ENCODE results near the gene KRTAP5-7.

The KRTAP5-7 gene

GRCh38 chr11:71545405-71545966 is 18.4 kb downstream of the KRTAP5-7 start:
- no peak overlapping the region for H3K9ac ChIP-seq (ENCODE audit: low read length)
- H3K4me2 ChIP-seq (ENCODE audit: low read depth, low read length, poor library complexity, severe bottlenecking): no peak overlapping the region
- no peak overlapping the region for H3K4me3 ChIP-seq (ENCODE audit: insufficient read depth, low read length, poor library complexity, severe bottlenecking)
- H2AFZ ChIP-seq (ENCODE audit: low read depth, low read length, severe bottlenecking): no peak overlapping the region
- H3K27ac ChIP-seq (ENCODE audit: low read depth, low read length): no peak overlapping the region
- H3K79me2 ChIP-seq (ENCODE audit: insufficient read depth, low read length): no peaks in the 10 kb centered on the region
- no peak for TF ChIP-seq EZH2phosphoT487 (conservative IDR thresholded peaks at IDR 0.05; ENCODE audit: low read length)
- TF ChIP-seq, protein P1, sequence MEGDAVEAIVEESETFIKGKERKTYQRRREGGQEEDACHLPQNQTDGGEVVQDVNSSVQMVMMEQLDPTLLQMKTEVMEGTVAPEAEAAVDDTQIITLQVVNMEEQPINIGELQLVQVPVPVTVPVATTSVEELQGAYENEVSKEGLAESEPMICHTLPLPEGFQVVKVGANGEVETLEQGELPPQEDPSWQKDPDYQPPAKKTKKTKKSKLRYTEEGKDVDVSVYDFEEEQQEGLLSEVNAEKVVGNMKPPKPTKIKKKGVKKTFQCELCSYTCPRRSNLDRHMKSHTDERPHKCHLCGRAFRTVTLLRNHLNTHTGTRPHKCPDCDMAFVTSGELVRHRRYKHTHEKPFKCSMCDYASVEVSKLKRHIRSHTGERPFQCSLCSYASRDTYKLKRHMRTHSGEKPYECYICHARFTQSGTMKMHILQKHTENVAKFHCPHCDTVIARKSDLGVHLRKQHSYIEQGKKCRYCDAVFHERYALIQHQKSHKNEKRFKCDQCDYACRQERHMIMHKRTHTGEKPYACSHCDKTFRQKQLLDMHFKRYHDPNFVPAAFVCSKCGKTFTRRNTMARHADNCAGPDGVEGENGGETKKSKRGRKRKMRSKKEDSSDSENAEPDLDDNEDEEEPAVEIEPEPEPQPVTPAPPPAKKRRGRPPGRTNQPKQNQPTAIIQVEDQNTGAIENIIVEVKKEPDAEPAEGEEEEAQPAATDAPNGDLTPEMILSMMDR (IDR thresholded peaks at IDR 0.05; ENCODE audit: insufficient read depth, low read length, poor library complexity, severe bottlenecking): no peak
- H3K36me3 ChIP-seq (ENCODE audit: low read length): no peaks in the 10 kb centered on the region
- H4K20me1 ChIP-seq (ENCODE audit: low read depth, low read length): no peaks in the 10 kb centered on the region
- H3K27me3 ChIP-seq (ENCODE audit: low read length): no peaks in the 10 kb centered on the region
- no peaks in the 10 kb centered on the region for H3F3A ChIP-seq (ENCODE audit: insufficient read depth)
- H3K9me2 ChIP-seq (replicated peaks; ENCODE audit: insufficient read depth, low read length): no peaks in the 10 kb centered on the region
- no peaks in the 10 kb centered on the region for H3K9me3 ChIP-seq (ENCODE audit: insufficient read depth, low read length)

DNA sequence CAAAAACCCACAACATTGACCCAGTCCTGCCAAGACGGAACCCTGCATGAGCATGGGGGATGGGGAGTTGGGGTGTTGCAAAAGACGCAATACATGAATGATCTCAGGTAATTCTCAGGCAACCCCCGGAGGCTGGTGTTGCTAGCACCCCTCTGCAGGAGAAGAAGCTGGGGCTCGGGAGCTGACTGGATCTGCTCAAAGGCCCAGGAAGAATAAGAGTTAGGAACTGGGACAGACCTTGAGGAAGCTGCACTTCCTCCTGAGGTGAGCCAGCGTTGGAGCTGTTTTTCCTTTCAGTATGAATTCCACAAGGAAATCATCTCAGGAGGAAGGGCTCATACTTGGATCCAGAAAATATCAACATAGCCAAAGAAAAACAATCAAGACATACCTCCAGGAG is 21.1 kb downstream of the KRTAP5-7 start, which contains the start of gene KRTAP5-9:
TSS of gene KRTAP5-9 (plus strand) at position 301 of the 400 bp plus-strand sequence. CDS start 238 bp downstream, outside the sequence.
- no peak within 1 kb of the TSS for H2AFZ ChIP-seq (ENCODE audit: low read depth, low read length, severe bottlenecking)
- no peak within 1 kb of the TSS for H3K27ac ChIP-seq (ENCODE audit: low read depth, low read length)
- H3K4me3 ChIP-seq (ENCODE audit: insufficient read depth, low read length, poor library complexity, severe bottlenecking): no peak within 1 kb of the TSS
- H3K9ac ChIP-seq (ENCODE audit: low read length): no peak within 1 kb of the TSS
- H3K9me3 ChIP-seq (ENCODE audit: insufficient read depth, low read length): no peaks in the 10 kb centered on the region
- TF ChIP-seq, protein P1 (IDR thresholded peaks at IDR 0.05; ENCODE audit: insufficient read depth, low read length, poor library complexity, severe bottlenecking): no peak
- no peak for TF ChIP-seq EZH2phosphoT487 (conservative IDR thresholded peaks at IDR 0.05; ENCODE audit: low read length)
- H3K36me3 ChIP-seq (ENCODE audit: low read length): no peaks in the 10 kb centered on the region
- H3F3A ChIP-seq (ENCODE audit: insufficient read depth): no peaks in the 10 kb centered on the region
- H3K27me3 ChIP-seq (ENCODE audit: low read length): no peaks in the 10 kb centered on the region
- no peaks in the 10 kb centered on the region for H3K9me2 ChIP-seq (replicated peaks; ENCODE audit: insufficient read depth, low read length)
- H3K4me2 ChIP-seq (ENCODE audit: low read depth, low read length, poor library complexity, severe bottlenecking): no peak within 1 kb of the TSS
- no peaks in the 10 kb centered on the region for H4K20me1 ChIP-seq (ENCODE audit: low read depth, low read length)
- H3K79me2 ChIP-seq (ENCODE audit: insufficient read depth, low read length): no peaks in the 10 kb centered on the region

DNA sequence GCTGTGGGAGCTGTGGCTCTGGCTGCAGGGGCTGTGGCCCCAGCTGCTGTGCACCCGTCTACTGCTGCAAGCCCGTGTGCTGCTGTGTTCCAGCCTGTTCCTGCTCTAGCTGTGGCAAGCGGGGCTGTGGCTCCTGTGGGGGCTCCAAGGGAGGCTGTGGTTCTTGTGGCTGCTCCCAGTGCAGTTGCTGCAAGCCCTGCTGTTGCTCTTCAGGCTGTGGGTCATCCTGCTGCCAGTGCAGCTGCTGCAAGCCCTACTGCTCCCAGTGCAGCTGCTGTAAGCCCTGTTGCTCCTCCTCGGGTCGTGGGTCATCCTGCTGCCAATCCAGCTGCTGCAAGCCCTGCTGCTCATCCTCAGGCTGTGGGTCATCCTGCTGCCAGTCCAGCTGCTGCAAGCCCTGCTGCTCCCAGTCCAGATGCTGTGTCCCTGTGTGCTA is 21.7 kb downstream of the KRTAP5-7 start:
- TF ChIP-seq, protein P1 (IDR thresholded peaks at IDR 0.05; ENCODE audit: insufficient read depth, low read length, poor library complexity, severe bottlenecking): no peak
- no peak for TF ChIP-seq EZH2phosphoT487 (conservative IDR thresholded peaks at IDR 0.05; ENCODE audit: low read length)
- no peaks in the 10 kb centered on the region for H3K9me3 ChIP-seq (ENCODE audit: insufficient read depth, low read length)
- H3K9ac ChIP-seq (ENCODE audit: low read length): no peak overlapping the region

More for the DNA sequence above, 21.7 kb downstream of the KRTAP5-7 start:
- Histone ChIP-seq H3K9me2 (replicated peaks; ENCODE audit: insufficient read depth, low read length) (no peaks in the 10 kb centered on the region), H3F3A (ENCODE audit: insufficient read depth) (no peaks in the 10 kb centered on the region), H3K36me3 (ENCODE audit: low read length) (no peaks in the 10 kb centered on the region), H3K4me2 (ENCODE audit: low read depth, low read length, poor library complexity, severe bottlenecking) (no peak overlapping the region), H3K27ac (ENCODE audit: low read depth, low read length) (no peak overlapping the region), H3K4me3 (ENCODE audit: insufficient read depth, low read length, poor library complexity, severe bottlenecking) (no peak overlapping the region), H4K20me1 (ENCODE audit: low read depth, low read length) (no peaks in the 10 kb centered on the region), H3K27me3 (ENCODE audit: low read length) (no peaks in the 10 kb centered on the region), H3K79me2 (ENCODE audit: insufficient read depth, low read length) (no peaks in the 10 kb centered on the region), H2AFZ (ENCODE audit: low read depth, low read length, severe bottlenecking) (no peak overlapping the region)
